Right lobe of liver (tissue), 4 donors: ENCODE results near the gene CD48.

Experiments used
- CTCF ChIP-seq, 4 donors: fragments of 200-600 bp in 3 of 4; fragments of 450-650 bp in 1 of 4; IDR thresholded peaks; one replicate each; pipeline versions ENCODE4 v1.5.1 to v1.8.0; 2016 to 2022; ENCODE audit warnings: antibody characterized with exemption in 4 of 4, mild to moderate bottlenecking in 2 of 4
- POLR2A ChIP-seq: fragments of 450-650 bp; IDR thresholded peaks from one replicate; pipeline ENCODE4 v1.6.1; 2017; ENCODE audit warnings: antibody characterized with exemption, mild to moderate bottlenecking
- donor health status: DM: no; HTN: no; CAD: no.
- donor health status: DM: no; HTN: no; CAD: no.
- donor health status: DM: no; HTN: yes; CAD: no.

- TF ChIP-seq CTCF (IDR thresholded peaks at IDR 0.05) (no peak), POLR2A (no peak)
These were observed 67.2 kb downstream of the CD48 start for GRCh38 chr1:160644399-160644798.
